GM18505 (cell line): Measurements from ENCODE around the gene SULT1E1.

Experiments used
- ATAC-seq: cut with Tn5 transposase; IDR thresholded peaks from one replicate; pipeline ENCODE4 v1.9.1; 2021; ENCODE audit not compliant: unreplicated experiment
- POLR2A ChIP-seq: IDR thresholded peaks from 4 replicates; pipeline ENCODE4 v1.6.1; 2011; ENCODE audit warnings: borderline replicate concordance; ENCODE audit not compliant: insufficient read depth, insufficient read length; ENCODE audit errors: extremely low read depth

SULT1E1 gene

DNA sequence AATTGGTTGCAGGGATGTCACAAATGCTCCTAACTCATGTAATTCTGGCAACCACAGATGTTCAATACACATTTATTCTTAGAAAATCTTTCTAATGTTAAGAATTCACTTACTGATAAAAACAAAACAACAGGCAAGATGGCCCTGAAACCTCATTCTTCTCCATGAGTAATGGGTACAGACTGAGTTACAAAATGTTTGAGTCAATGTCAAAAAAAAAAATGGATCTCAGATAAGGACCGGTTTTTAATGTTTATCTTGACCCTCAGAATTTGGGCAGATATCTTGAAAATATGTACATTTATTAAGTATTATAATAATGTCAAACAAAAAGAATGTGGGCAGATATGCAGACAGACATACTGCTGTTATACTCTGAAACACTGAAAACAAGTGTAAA, 1.8 kb upstream of the SULT1E1 start:
- no peak for ATAC-seq
- no peak for TF ChIP-seq POLR2A

GRCh38 chr4:69860521-69861298, 765 bp upstream of the SULT1E1 start:
- ATAC-seq = no peak
- no peak for TF ChIP-seq POLR2A

GRCh38 chr4:69859140-69859685, 732 bp downstream of the SULT1E1 start:
- ATAC-seq = no peak
- TF ChIP-seq POLR2A = no peak

DNA sequence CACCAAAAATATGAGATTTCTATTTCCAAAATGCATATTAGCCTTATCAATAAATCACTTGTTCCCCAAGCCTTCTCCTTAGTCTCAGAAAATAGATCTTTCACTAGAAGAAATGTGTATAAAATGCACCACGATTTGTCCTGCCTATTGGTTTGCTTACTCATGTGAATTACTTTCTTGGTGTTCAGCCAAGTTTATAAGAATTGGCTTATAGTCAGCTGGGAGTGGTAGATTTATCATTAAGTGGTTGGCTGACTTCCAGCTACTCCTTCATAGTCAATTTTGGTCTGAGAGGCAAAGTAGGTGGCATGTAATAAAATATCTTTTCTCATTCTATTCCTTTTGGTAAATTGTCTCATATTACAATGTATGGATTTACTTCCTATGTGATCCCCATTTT, 1.3 kb downstream of the SULT1E1 start:
- TF ChIP-seq POLR2A = no peak
- ATAC-seq = no peak

GRCh38 chr4:69855822-69856221, 4.1 kb downstream of the SULT1E1 start:
- ATAC-seq = no peak
- TF ChIP-seq POLR2A = no peak

DNA sequence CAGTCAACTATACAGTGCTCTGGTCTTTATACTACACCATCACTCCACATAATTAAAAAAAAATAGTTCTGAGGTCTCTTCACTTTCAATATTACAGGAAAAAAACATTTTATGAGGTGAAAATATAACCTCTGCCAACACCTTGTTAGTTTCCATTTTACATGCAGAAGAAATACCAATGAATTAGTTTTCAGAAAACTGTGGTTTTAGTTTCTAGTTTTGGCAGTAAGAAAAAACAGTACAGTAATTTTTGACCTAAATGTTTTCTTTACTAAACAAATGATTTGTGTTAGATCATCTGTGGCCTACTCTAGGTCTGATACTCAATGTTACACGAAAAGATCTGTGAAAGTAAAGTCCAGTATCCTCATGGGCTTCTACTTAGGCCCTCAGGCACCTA, 10.0 kb downstream of the SULT1E1 start:
- ATAC-seq = peak; percentile 88
- TF ChIP-seq POLR2A = no peak

DNA sequence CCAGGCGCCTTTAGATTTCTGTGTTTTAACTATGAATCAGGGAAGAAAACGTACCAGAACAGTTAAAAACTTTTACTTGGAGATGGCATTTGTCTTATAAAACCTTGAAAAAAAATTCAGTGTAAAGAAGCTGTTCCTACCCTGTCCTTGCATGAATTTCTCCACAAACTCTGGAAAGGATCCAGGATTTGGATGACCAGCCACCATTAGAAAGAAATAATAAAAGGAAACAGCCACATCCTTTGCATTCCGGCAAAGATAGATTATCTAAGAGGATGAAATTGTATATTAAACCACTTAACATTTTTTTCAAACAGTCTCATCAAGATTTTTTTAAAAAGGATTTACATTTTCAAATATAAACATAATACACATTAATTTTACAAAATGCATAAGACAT, 10.6 kb downstream of the SULT1E1 start:
- TF ChIP-seq POLR2A = no peak
- ATAC-seq = no peak

- TF ChIP-seq POLR2A = no peak
- no peak for ATAC-seq
Measured at GRCh38 chr4:69848028-69848427, 11.9 kb downstream of the SULT1E1 start.

- ATAC-seq = peak; percentile 63
Measured at GRCh38 chr4:69843932-69844331, 16.0 kb downstream of the SULT1E1 start.

DNA sequence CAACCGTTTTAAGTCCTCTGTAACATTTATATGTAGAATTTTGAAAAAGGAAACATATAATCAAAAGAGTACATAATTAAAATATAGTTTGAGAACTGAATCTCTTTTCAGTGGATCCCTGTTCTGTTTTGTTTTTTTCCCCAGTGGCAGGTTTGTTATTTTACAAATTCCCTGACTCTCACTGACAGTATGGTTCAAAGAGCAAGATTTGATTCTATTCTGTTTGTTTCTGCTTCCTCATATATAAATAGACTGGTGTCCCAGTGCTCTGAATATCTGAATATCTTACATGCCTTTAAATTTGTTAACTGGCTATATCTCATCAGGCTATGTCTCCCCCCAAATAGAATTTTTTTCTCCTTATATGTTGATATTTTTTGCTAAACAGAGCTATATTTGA, 16.6 kb downstream of the SULT1E1 start:
- no peak for TF ChIP-seq POLR2A
- no peak for ATAC-seq

More at GRCh38 chr4:69843932-69844331, 16.0 kb downstream of the SULT1E1 start:
- TF ChIP-seq POLR2A = no peak

DNA sequence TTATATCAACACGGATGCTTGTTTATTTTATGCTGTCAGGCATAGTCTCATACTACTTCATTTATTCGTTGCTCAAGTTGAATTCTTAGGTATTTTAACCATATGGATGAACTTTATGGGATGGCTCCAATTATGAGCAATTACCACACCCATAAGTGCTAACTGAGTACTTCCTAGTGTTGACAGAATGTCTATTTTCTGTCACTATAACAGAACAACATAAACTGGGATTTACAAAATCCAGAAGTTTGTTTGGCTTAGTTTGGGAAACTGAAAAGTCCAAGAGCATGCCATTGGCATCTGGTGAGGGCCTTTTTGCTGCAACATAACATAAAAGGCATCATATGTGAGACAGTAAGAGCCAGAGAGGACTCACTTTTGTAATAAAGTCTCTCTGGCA, 21.0 kb downstream of the SULT1E1 start:
- no peak for ATAC-seq
- no peak for TF ChIP-seq POLR2A

GRCh38 chr4:69836287-69836686, 23.7 kb downstream of the SULT1E1 start:
- ATAC-seq = no peak
- TF ChIP-seq POLR2A = no peak

- no peak for TF ChIP-seq POLR2A
- ATAC-seq = no peak
Measured at GRCh38 chr4:69835766-69836165, 24.2 kb downstream of the SULT1E1 start.

DNA sequence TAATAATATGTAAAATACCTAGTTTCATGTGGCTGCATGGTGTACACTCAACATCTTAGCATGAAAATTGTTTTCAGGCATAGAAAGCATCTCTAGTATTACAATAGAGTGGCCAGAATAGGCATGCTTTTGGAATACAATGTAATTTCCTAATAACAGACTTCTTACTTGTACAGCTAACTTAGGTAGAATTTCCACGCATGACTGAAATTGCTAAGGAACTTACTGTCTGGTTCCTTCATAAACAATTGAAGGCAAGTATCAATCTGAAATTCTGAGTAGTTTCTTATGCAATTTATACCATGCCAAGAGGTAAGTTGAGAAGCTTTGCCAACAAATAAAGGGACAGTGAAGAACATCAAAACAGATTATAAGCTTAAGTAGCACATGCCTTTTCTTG, 26.7 kb downstream of the SULT1E1 start:
- no peak for TF ChIP-seq POLR2A
- ATAC-seq = no peak
